Measurements from ENCODE around the gene RHBDD1.

The RHBDD1 gene

GRCh38 chr2:226835796-226836547 lies at the start of gene RHBDD1:
TSS of gene RHBDD1 (plus strand) at chr2:226836054. CDS start at chr2:226864694, 28,640 bp downstream.
- DNase-seq (ENCODE audit: low read depth in 2 of 2): peak; percentile 90

- no peak for DNase-seq (ENCODE audit: low read depth in 2 of 2)
Observed at GRCh38 chr2:226788064-226788463, 47.8 kb upstream of the RHBDD1 start.

- no peak for DNase-seq (ENCODE audit: low read depth in 2 of 2)
Observed at GRCh38 chr2:226788881-226789490, 46.9 kb upstream of the RHBDD1 start.

- DNase-seq (ENCODE audit: low read depth in 2 of 2): no peak
Observed at GRCh38 chr2:226790011-226790410, 45.8 kb upstream of the RHBDD1 start.

GRCh38 chr2:226790431-226790830 lies 45.4 kb upstream of the RHBDD1 start:
- no peak for DNase-seq (ENCODE audit: low read depth in 2 of 2)

GRCh38 chr2:226791056-226791486 lies 44.8 kb upstream of the RHBDD1 start:
- peak in 1 of 2 donors; percentile 33 for DNase-seq (ENCODE audit: low read depth in 2 of 2)

- DNase-seq (ENCODE audit: low read depth in 2 of 2): peak; percentile 82 to 88
Observed at GRCh38 chr2:226791487-226792081, 44.3 kb upstream of the RHBDD1 start.

- DNase-seq (ENCODE audit: low read depth in 2 of 2): no peak
Observed at GRCh38 chr2:226792155-226792881, 43.5 kb upstream of the RHBDD1 start.

- no peak for DNase-seq (ENCODE audit: low read depth in 2 of 2)
Observed at GRCh38 chr2:226793646-226794045, 42.2 kb upstream of the RHBDD1 start.

GRCh38 chr2:226794196-226794661 lies 41.6 kb upstream of the RHBDD1 start:
- DNase-seq (ENCODE audit: low read depth in 2 of 2): no peak

- no peak for DNase-seq (ENCODE audit: low read depth in 2 of 2)
Observed at GRCh38 chr2:226794751-226795171, 41.1 kb upstream of the RHBDD1 start.

GRCh38 chr2:226795281-226796011 lies 40.4 kb upstream of the RHBDD1 start:
- no peak for DNase-seq (ENCODE audit: low read depth in 2 of 2)

- DNase-seq (ENCODE audit: low read depth in 2 of 2): no peak
Observed at GRCh38 chr2:226796012-226796839, 39.6 kb upstream of the RHBDD1 start.

- no peak for DNase-seq (ENCODE audit: low read depth in 2 of 2)
Observed at GRCh38 chr2:226796840-226797288, 39.0 kb upstream of the RHBDD1 start.

GRCh38 chr2:226797289-226797988 lies 38.4 kb upstream of the RHBDD1 start:
- no peak for DNase-seq (ENCODE audit: low read depth in 2 of 2)

- DNase-seq (ENCODE audit: low read depth in 2 of 2): no peak
Observed at GRCh38 chr2:226797989-226798421, 37.8 kb upstream of the RHBDD1 start.

- DNase-seq (ENCODE audit: low read depth in 2 of 2): no peak
Observed at GRCh38 chr2:226798422-226799210, 37.2 kb upstream of the RHBDD1 start.

- DNase-seq (ENCODE audit: low read depth in 2 of 2): peak in 1 of 2 donors; percentile 46
Observed at GRCh38 chr2:226799211-226799975, 36.5 kb upstream of the RHBDD1 start, which contains the start of gene IRS1. TSS of gene IRS1 (minus strand) at chr2:226799820. CDS start at chr2:226798738, 1,082 bp downstream.

Measured in stimulated activated CD4-positive, alpha-beta T cell treated with anti-CD3 and anti-CD28 coated beads, Interleukin-15, amount 100 ng/mL, for 48 hours (primary cell).